ENCODE measurements around the gene COL23A1. TPM values are rescaled to one million over a fixed set of nuclear protein-coding genes. Genes with fewer than 3 reads are reported as not detected.

COL23A1 gene
- total RNA-seq, 2 donors from 2014 or later, result 1.5 to 2.5 TPM

DNA sequence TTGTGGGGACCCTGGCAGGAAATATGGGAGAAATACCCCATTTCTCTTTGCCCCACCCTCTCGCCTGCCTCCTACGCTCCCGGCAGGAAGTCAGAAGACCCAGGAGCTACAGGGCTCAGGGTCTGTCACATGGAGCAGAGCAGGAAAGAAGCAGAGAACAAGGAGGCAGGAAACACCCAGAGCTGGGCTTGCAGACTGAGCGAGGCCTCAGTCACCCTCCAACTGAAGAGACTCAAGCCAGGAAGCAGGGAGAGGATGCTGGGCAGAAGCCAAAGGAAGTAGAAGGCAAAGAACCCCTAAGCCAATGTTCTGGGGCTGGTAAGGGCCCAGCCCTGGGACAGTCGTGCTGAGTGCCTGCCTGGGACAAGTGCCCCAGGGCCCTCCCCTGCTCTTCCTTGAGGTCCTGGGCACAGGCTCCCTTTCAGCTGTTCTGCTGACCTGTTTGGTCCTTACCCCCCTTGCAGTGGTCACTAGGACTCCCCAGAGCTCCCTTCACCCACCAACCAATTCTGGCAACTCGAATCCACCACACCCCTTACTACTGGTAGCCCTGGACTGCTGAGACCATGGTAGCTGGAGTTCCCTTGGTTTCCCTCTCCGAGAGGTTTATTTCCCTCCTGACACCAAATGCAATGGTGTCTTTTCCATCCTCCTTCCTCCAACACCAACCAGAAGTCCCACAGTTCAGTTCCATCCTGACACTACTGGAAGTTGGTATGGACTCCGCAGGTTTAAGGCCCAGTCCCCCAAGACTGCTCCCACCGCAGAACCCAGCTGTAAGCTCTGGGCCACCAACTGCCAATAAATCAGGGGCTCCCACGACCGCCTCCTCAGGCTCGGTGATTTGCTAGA is 157.5 kb downstream of the COL23A1 start:
- TF ChIP-seq, protein P1, sequence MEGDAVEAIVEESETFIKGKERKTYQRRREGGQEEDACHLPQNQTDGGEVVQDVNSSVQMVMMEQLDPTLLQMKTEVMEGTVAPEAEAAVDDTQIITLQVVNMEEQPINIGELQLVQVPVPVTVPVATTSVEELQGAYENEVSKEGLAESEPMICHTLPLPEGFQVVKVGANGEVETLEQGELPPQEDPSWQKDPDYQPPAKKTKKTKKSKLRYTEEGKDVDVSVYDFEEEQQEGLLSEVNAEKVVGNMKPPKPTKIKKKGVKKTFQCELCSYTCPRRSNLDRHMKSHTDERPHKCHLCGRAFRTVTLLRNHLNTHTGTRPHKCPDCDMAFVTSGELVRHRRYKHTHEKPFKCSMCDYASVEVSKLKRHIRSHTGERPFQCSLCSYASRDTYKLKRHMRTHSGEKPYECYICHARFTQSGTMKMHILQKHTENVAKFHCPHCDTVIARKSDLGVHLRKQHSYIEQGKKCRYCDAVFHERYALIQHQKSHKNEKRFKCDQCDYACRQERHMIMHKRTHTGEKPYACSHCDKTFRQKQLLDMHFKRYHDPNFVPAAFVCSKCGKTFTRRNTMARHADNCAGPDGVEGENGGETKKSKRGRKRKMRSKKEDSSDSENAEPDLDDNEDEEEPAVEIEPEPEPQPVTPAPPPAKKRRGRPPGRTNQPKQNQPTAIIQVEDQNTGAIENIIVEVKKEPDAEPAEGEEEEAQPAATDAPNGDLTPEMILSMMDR (IDR thresholded peaks at IDR 0.05), result no peak
- H3K27me3 ChIP-seq (replicated peaks; ENCODE audit: insufficient read depth), result no peaks in the 10 kb centered on the region
- H3K4me3 ChIP-seq, result no peak overlapping the region
- no peak overlapping the region for H3K27ac ChIP-seq
- H3K9me3 ChIP-seq, result no peaks in the 10 kb centered on the region
- peaks cover 0 to 7% of the 10 kb centered on the region in 2 donors for H3K4me1 ChIP-seq (ENCODE audit: control insufficient read depth in 1 of 2, low read depth in 2 of 2)
- H3K36me3 ChIP-seq, result no peaks in the 10 kb centered on the region
- ATAC-seq (ENCODE audit: insufficient number of reproducible peaks, low FRiP score, low read depth) (no peak), DNase-seq (ENCODE audit: low spot score) (no peak)

DNA sequence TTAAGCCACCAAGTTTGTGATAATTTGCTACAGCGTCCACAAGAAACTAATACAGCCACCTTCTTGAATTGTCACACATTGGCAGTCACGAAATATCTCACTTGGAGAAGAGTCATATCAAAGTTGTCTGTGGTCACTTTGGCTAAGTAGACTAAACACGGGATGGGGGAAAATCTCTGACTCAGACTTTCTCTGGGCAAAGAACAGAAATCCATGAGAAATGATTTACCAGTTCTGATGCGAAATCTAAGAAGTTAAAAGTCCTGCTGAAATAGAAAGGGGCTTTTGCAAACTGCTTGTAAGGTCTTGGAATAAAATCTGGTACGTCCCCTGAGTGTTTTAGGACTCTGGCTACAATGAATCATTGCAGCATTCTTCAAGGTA is 158.4 kb downstream of the COL23A1 start:
- Histone ChIP-seq H3K27me3 (replicated peaks; ENCODE audit: insufficient read depth) (no peaks in the 10 kb centered on the region), H3K36me3 (no peaks in the 10 kb centered on the region), H3K9me3 (no peaks in the 10 kb centered on the region), H3K27ac (no peak overlapping the region), H3K4me1 (ENCODE audit: control insufficient read depth in 1 of 2, low read depth in 2 of 2) (peaks cover 0 to 7% of the 10 kb centered on the region in 2 donors), H3K4me3 (no peak overlapping the region)
- DNase-seq (ENCODE audit: low spot score) (no peak), ATAC-seq (ENCODE audit: insufficient number of reproducible peaks, low FRiP score, low read depth) (no peak)
- TF ChIP-seq, protein P1 (IDR thresholded peaks at IDR 0.05), result no peak

DNA sequence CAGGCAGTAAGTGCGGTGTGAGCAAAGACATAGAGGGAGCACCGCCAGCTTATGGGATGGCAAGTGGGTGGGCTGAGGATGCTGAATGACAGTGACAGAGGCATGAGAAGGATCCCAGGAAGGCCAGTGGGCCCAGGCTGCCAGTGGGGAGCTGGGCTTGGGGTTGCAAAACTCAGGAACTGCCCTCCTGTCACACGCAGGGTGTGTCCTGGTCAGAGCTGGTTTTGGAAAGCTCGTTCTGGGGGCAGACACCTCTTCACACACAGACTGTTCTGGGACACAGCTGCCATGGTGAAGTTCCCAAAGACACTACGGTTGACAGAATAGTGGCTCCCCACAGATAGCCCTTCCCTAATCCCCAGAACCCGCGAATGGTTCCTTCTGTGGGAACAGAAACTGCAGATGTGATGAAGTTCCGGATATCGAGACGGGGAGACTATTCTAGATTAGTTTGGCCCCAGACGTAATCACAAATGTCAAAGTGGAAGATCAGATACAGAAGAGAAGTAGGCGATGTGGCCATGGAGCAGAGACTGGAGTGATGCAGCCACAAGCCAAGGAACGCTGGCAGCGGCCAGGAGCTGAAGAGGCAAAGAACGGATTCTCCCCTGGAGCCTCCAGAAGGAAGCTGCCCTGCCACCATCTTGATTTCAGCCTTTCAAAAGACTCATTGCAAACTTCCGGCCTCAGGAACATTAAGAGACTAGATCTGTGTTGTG is 159.0 kb downstream of the COL23A1 start:
- Histone ChIP-seq H3K36me3 (no peaks in the 10 kb centered on the region), H3K9me3 (no peaks in the 10 kb centered on the region), H3K27me3 (replicated peaks; ENCODE audit: insufficient read depth) (no peaks in the 10 kb centered on the region), H3K4me1 (ENCODE audit: control insufficient read depth in 1 of 2, low read depth in 2 of 2) (peaks cover 0 to 7% of the 10 kb centered on the region in 2 donors), H3K27ac (no peak overlapping the region), H3K4me3 (no peak overlapping the region)
- ATAC-seq (ENCODE audit: insufficient number of reproducible peaks, low FRiP score, low read depth), result no peak
- DNase-seq (ENCODE audit: low spot score), result no peak
- TF ChIP-seq, protein P1 (IDR thresholded peaks at IDR 0.05), result no peak

DNA sequence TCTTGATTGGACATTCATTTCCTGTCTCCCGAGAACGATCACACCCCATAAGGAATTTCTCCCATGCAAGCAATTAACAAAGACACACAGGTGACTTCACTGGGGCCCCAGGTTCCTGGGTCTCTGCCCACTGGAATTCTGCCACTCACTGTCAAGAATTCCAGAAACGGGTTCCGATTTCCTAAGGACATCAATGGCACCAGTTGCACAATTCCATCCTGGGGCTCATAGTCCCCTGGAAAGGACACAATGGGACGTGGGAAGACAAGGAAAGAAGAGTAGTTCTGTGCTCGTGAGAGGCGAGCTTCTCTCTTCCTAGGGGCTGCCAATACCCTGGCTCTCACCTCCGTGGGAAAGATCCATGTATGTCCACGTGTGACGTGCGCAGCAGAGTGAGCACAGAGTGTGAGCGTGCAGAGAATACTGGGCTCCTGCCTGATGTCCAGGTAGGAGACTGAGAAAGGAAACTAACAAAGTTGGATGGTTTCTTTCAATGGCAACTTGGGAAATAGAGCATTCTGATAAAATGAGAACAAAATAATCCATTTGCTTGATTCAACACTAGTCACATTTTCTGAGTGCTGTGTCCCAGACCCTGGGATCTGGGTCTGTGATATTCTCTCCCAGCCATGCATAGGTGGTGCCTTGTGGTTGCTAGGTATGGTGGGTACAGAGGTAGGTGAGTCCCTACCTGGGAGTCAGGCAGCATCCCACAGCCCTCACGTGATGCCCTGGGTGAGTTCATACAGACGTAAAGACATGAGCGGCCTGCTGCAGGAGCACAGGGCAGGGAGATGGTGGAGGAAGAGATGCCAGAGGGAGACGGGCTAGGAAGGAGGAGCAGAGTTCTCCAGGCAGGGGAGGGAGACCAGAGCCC is 159.8 kb downstream of the COL23A1 start:
- Histone ChIP-seq H3K27ac (no peak overlapping the region), H3K27me3 (replicated peaks; ENCODE audit: insufficient read depth) (no peaks in the 10 kb centered on the region), H3K4me3 (no peak overlapping the region), H3K9me3 (no peaks in the 10 kb centered on the region), H3K4me1 (ENCODE audit: control insufficient read depth in 1 of 2, low read depth in 2 of 2) (peaks cover 0 to 7% of the 10 kb centered on the region in 2 donors), H3K36me3 (no peaks in the 10 kb centered on the region)
- DNase-seq (ENCODE audit: low spot score), result no peak
- TF ChIP-seq, protein P1 (IDR thresholded peaks at IDR 0.05), result no peak
- ATAC-seq (ENCODE audit: insufficient number of reproducible peaks, low FRiP score, low read depth), result no peak

All from thoracic aorta (tissue), 2 donors.